HepG2 (cell line): ENCODE measurements around the gene TRPM1. TPM values are rescaled to one million over a fixed set of nuclear protein-coding genes. Genes with fewer than 3 reads are reported as not detected.
A peak's percentile ranks its signal among the peaks of the same experiment; 100 is the strongest.

Experiments
- E2F5 ChIP-seq: sonication (generic); formaldehyde crosslinking; conservative IDR thresholded peaks from 2 replicates; pipeline ENCODE4 v1.4.0; 2020; ENCODE audit warnings: missing genetic modification reagents
- EZH2 ChIP-seq: conservative IDR thresholded peaks from 2 replicates; pipeline ENCODE4 v1.6.1; 2012; ENCODE audit warnings: mild to moderate bottlenecking, low read depth, low read length, moderate library complexity
- FUBP1 ChIP-seq: sonication (generic); formaldehyde crosslinking; IDR thresholded peaks from 2 replicates; pipeline ENCODE4 v1.5.1; 2020; ENCODE audit warnings: missing genetic modification reagents, mild to moderate bottlenecking, borderline replicate concordance
- HDAC2 ChIP-seq: sonication (generic); formaldehyde crosslinking; IDR thresholded peaks from 2 replicates; pipeline ENCODE4 v1.4.0; 2020; ENCODE audit warnings: missing genetic modification reagents
- KLF11 ChIP-seq: IDR thresholded peaks from 2 replicates; pipeline ENCODE4 v1.6.1; 2016; ENCODE audit warnings: missing compliant biosample characterization
- MAFG ChIP-seq: sonication (generic); formaldehyde crosslinking; IDR thresholded peaks from 2 replicates; pipeline ENCODE4 v1.5.1; 2020; ENCODE audit warnings: mild to moderate bottlenecking, missing genetic modification reagents
- MLX ChIP-seq: IDR thresholded peaks from 2 replicates; pipeline ENCODE4 v1.6.1; 2016
- NBN ChIP-seq: fragments of 450-650 bp; conservative IDR thresholded peaks from 2 replicates; pipeline ENCODE4 v1.6.1; 2017
- NR0B2 ChIP-seq: sonication (generic); formaldehyde crosslinking; IDR thresholded peaks from 2 replicates; pipeline ENCODE4 v1.4.0; 2020; ENCODE audit warnings: mild to moderate bottlenecking, missing genetic modification reagents
- PRDM10 ChIP-seq: sonication (generic); formaldehyde crosslinking; IDR thresholded peaks from 2 replicates; pipeline ENCODE4 v1.4.0; 2020; ENCODE audit warnings: low read depth, missing genetic modification reagents
- TCF7L2 ChIP-seq: IDR thresholded peaks from 2 replicates; pipeline ENCODE4 v1.6.1; 2011; ENCODE audit warnings: mild to moderate bottlenecking, low read depth, low read length, moderate library complexity
- TMF1 ChIP-seq: sonication (generic); formaldehyde crosslinking; IDR thresholded peaks from 2 replicates; pipeline ENCODE4 v1.8.1; 2022; ENCODE audit warnings: low read depth, missing genetic modification reagents
- ZNF101 ChIP-seq: sonication (generic); formaldehyde crosslinking; IDR thresholded peaks from 2 replicates; pipeline ENCODE4 v1.4.0; 2020; ENCODE audit warnings: mild to moderate bottlenecking, low read depth, missing genetic modification reagents, borderline replicate concordance
- ZNF432 ChIP-seq: sonication (generic); formaldehyde crosslinking; IDR thresholded peaks from 2 replicates; pipeline ENCODE4 v1.5.0; 2020; ENCODE audit warnings: missing genetic modification reagents, mild to moderate bottlenecking, borderline replicate concordance
- ZNF614 ChIP-seq: IDR thresholded peaks from 2 replicates; pipeline ENCODE4 v1.6.1; 2018; ENCODE audit warnings: missing biosample characterization, missing genetic modification reagents, inconsistent platforms, borderline replicate concordance
- ZNF615 ChIP-seq: sonication (generic); formaldehyde crosslinking; IDR thresholded peaks from 2 replicates; pipeline ENCODE4 v1.5.0; 2020; ENCODE audit warnings: mild to moderate bottlenecking, missing genetic modification reagents, borderline replicate concordance
- polyA plus RNA-seq, 8 experiments: library from polyadenylated mRNA; depleted of rRNA in 3 of 8; stranded (reverse) in 7 of 8; unstranded in 1 of 8; fragments of >200 nt; fragmentation: Illumina TruSeq in 4 of 8; extraction: Trizol in 4 of 8; gene quantifications; 2 replicates each; pipeline versions ENCODE4 v1.2.1 to v1.2.3, GENCODE V29; 2011 to 2016; ENCODE audit warnings: low read depth in 4 of 8, missing spikeins in 1 of 8, mixed read lengths in 1 of 8; ENCODE audit not compliant: insufficient read depth in 1 of 8
- total RNA-seq, 5 experiments: library from RNA; depleted of rRNA; stranded (reverse); fragments of >200 nt; fragmentation: Illumina TruSeq; extraction: Trizol; gene quantifications; 2 replicates each; pipeline ENCODE4 v1.2.3, GENCODE V29; 2016; ENCODE audit warnings: low read depth in 1 of 5

TRPM1 gene
- total and polyA plus RNA-seq, 2 of the 13 experiments (the other 11 are each of a cell fraction or from before 2014, with no cell fraction given), result not detected

- no peak for TF ChIP-seq FUBP1 (CRISPR knock-in tag)
- TF ChIP-seq ZNF432 (CRISPR knock-in tag), result no peak
- no peak for TF ChIP-seq NR0B2 (CRISPR knock-in tag)
- TF ChIP-seq ZNF614 (CRISPR knock-in tag), result no peak
- TF ChIP-seq PRDM10 (CRISPR knock-in tag), result peak; percentile 89
- TF ChIP-seq E2F5 (CRISPR knock-in tag), result no peak
- no peak for TF ChIP-seq ZNF615
- no peak for TF ChIP-seq EZH2
- no peak for TF ChIP-seq TCF7L2
- TF ChIP-seq HDAC2 (CRISPR knock-in tag), result peak; percentile 71; the same call in 1 of the 2 replicates
- no peak for TF ChIP-seq TMF1 (CRISPR knock-in tag)
- TF ChIP-seq KLF11 (CRISPR knock-in tag), result no peak; the same call in 1 of the 2 replicates
- no peak for TF ChIP-seq MAFG (CRISPR knock-in tag)
- no peak for TF ChIP-seq ZNF101 (CRISPR knock-in tag)
- 0 out of 2 replicates have a peak, but pooled peaks have one; percentile 15 for TF ChIP-seq MLX
- TF ChIP-seq NBN, result no peak
Observed at GRCh38 chr15:31089368-31090047, 12.0 kb downstream of the TRPM1 start (continued).
